ENCODE results near the gene PDP2.

PDP2 gene

DNA sequence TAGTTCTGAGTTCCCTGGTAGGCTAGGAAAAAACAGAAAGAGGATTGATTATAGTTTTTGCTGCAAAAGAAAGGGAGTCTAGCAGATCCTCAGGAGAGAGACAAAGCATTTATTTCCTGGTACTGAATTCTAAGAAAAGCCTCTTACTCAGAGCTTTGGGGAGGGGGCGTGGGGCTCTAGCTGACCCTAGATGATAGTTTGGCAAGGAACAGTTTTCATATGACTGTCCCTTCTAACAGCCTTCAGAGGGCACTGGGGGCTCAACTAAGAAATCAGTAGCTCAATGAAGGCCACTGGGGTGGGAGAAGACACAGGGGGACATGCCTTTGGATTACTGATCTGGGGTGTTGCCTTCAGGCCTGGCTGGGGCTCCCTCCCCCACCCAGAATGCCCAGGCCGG, 32.1 kb upstream of the PDP2 start:
- H3K4me1 Mint-ChIP-seq (ENCODE audit: low read depth): peaks cover 5% of the 10 kb centered on the region
- H3K4me3 Mint-ChIP-seq: no peak overlapping the region
- no peak overlapping the region for H3K27ac Mint-ChIP-seq
- no peaks in the 10 kb centered on the region for H3K36me3 Mint-ChIP-seq (ENCODE audit: low read depth)
- H3K27me3 Mint-ChIP-seq: peaks cover 35% of the 10 kb centered on the region
- H3K9me3 Mint-ChIP-seq: no peaks in the 10 kb centered on the region

- Mint-ChIP-seq H3K4me3 (no peak overlapping the region), H3K27ac (no peak overlapping the region), H3K27me3 (peaks cover 27% of the 10 kb centered on the region), H3K36me3 (ENCODE audit: low read depth) (no peaks in the 10 kb centered on the region), H3K4me1 (ENCODE audit: low read depth) (peaks cover under 1% of the 10 kb centered on the region), H3K9me3 (no peaks in the 10 kb centered on the region)
Measured at GRCh38 chr16:66849021-66849420, 31.3 kb upstream of the PDP2 start.

DNA sequence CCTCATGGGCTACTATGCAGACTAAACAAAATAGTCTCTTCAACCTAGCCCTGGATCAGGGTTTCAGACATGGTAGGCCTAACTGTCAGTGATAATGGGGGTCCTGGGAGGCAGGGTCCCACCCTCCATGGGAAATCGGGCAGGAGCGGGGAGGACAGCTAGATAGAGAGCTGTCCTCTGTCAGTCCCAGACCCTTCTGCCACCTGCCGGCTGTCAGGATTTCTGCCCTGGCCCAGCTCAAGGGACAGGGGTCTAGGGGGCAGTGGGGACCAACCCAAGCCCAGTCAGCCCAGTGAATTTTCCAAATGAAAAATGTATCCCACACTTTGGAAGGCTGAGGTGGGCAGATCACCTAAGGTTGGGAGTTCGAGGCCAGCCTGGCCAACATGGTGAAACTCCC, 30.8 kb upstream of the PDP2 start:
- Mint-ChIP-seq H3K4me1 (ENCODE audit: low read depth) (no peaks in the 10 kb centered on the region), H3K4me3 (no peak overlapping the region), H3K36me3 (ENCODE audit: low read depth) (no peaks in the 10 kb centered on the region)

GRCh38 chr16:66850115-66850815, 30.1 kb upstream of the PDP2 start:
- Mint-ChIP-seq H3K4me1 (ENCODE audit: low read depth) (no peaks in the 10 kb centered on the region), H3K4me3 (no peak overlapping the region), H3K9me3 (no peaks in the 10 kb centered on the region), H3K27ac (no peak overlapping the region), H3K27me3 (peaks cover 21% of the 10 kb centered on the region), H3K36me3 (ENCODE audit: low read depth) (no peaks in the 10 kb centered on the region)

More for the DNA sequence above, 30.8 kb upstream of the PDP2 start:
- H3K27ac Mint-ChIP-seq: no peak overlapping the region
- no peaks in the 10 kb centered on the region for H3K9me3 Mint-ChIP-seq
- H3K27me3 Mint-ChIP-seq: peaks cover 26% of the 10 kb centered on the region

GRCh38 chr16:66851166-66851964, 28.9 kb upstream of the PDP2 start:
- H3K9me3 Mint-ChIP-seq: no peaks in the 10 kb centered on the region
- no peak overlapping the region for H3K27ac Mint-ChIP-seq
- no peaks in the 10 kb centered on the region for H3K36me3 Mint-ChIP-seq (ENCODE audit: low read depth)
- H3K4me1 Mint-ChIP-seq (ENCODE audit: low read depth): no peaks in the 10 kb centered on the region
- no peak overlapping the region for H3K4me3 Mint-ChIP-seq
- H3K27me3 Mint-ChIP-seq: peaks cover 10% of the 10 kb centered on the region

- no peaks in the 10 kb centered on the region for H3K27me3 Mint-ChIP-seq
- no peaks in the 10 kb centered on the region for H3K9me3 Mint-ChIP-seq
- no peak overlapping the region for H3K27ac Mint-ChIP-seq
- H3K36me3 Mint-ChIP-seq (ENCODE audit: low read depth): no peaks in the 10 kb centered on the region
- H3K4me3 Mint-ChIP-seq: no peak overlapping the region
- no peaks in the 10 kb centered on the region for H3K4me1 Mint-ChIP-seq (ENCODE audit: low read depth)
Measured at GRCh38 chr16:66853261-66854139, 26.8 kb upstream of the PDP2 start.

- Mint-ChIP-seq H3K4me1 (ENCODE audit: low read depth) (no peaks in the 10 kb centered on the region), H3K9me3 (no peaks in the 10 kb centered on the region), H3K4me3 (no peak overlapping the region), H3K27ac (no peak overlapping the region), H3K36me3 (ENCODE audit: low read depth) (no peaks in the 10 kb centered on the region), H3K27me3 (no peaks in the 10 kb centered on the region)
Measured at GRCh38 chr16:66856184-66856730, 24.1 kb upstream of the PDP2 start.

DNA sequence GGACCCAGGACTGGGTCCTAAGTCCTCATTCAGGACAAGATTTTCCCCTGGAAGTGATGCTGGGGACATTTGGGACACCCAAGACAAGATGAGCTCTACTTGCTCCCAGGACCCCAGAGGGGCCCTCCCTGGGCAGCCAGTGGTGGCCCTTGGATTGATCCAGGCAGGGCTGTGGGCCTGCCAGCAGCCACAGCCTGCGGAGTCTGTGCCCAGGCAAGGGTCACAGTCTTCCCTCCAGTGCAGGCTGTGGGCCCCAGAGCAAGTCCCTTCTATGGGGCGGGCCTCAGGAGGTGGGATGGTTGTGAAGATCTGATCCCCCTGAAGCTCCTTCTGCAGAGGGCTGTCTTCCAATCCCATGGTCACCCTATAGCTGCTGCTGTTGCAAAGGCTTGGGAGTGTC, 23.5 kb upstream of the PDP2 start:
- Mint-ChIP-seq H3K27me3 (no peaks in the 10 kb centered on the region), H3K27ac (no peak overlapping the region), H3K36me3 (ENCODE audit: low read depth) (no peaks in the 10 kb centered on the region), H3K4me1 (ENCODE audit: low read depth) (no peaks in the 10 kb centered on the region), H3K4me3 (no peak overlapping the region), H3K9me3 (no peaks in the 10 kb centered on the region)

DNA sequence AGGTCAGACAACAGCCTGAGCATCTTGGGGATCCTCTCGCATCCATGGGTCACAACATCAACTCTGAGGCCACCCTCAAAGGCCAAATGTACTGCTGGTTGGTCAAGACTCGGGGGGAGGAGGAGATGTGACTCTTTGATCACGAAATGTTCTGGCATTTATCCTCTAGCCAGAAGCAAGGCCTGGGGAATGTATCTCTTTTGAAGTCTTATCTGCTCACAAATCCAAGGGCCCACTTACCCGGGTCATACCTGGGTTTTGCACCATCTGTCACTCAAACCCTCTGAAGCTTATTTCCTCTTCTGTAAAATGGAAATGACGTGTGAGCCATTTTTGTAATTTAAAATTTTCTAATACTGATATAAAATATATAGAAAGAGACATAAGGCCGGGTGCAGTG, 22.9 kb upstream of the PDP2 start:
- Mint-ChIP-seq H3K4me1 (ENCODE audit: low read depth) (no peaks in the 10 kb centered on the region), H3K27me3 (no peaks in the 10 kb centered on the region), H3K36me3 (ENCODE audit: low read depth) (no peaks in the 10 kb centered on the region), H3K9me3 (no peaks in the 10 kb centered on the region), H3K4me3 (no peak overlapping the region), H3K27ac (no peak overlapping the region)

DNA sequence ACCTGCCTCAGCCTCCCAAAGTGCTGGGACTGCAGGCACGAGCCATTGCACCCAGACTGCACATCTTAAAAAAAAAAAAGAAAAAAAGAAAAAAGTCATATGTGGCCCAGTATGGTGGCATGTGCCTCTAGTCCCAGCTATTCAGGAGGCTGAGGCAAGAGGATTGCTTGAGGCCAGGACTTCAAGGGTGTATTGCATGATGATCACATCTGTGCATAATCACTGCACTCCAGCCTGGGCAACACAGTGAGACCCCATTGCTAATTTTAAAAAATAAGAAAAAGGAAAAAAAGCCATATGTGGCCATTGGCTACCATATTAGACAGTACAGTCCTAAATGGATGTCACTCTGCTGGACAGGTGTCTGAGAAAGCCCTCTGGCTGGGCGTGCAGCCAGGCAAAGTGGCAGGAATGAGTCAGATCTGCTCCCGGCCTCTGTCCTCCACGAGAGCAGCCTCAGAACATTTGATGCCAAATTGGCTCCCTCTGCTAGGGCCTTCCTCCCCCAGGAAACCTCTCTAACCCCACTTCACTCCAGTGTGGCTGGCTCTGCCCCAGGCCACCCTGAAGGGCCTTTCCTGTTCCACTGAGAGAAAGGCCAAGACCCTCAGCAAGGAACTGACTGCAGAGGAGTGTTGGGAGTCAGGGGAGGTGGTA, 21.4 kb upstream of the PDP2 start:
- H3K4me3 Mint-ChIP-seq: no peak overlapping the region

GRCh38 chr16:66859397-66860068, 20.8 kb upstream of the PDP2 start:
- no peaks in the 10 kb centered on the region for H3K9me3 Mint-ChIP-seq
- no peak overlapping the region for H3K27ac Mint-ChIP-seq
- no peak overlapping the region for H3K4me3 Mint-ChIP-seq

More for the DNA sequence above, 21.4 kb upstream of the PDP2 start:
- Mint-ChIP-seq H3K36me3 (ENCODE audit: low read depth) (no peaks in the 10 kb centered on the region), H3K27me3 (no peaks in the 10 kb centered on the region), H3K27ac (no peak overlapping the region), H3K9me3 (no peaks in the 10 kb centered on the region), H3K4me1 (ENCODE audit: low read depth) (no peaks in the 10 kb centered on the region)

GRCh38 chr16:66862023-66862520, 18.2 kb upstream of the PDP2 start:
- H3K9me3 Mint-ChIP-seq: no peaks in the 10 kb centered on the region
- H3K27me3 Mint-ChIP-seq: no peaks in the 10 kb centered on the region
- no peak overlapping the region for H3K27ac Mint-ChIP-seq
- H3K4me3 Mint-ChIP-seq: no peak overlapping the region
- no peaks in the 10 kb centered on the region for H3K4me1 Mint-ChIP-seq (ENCODE audit: low read depth)
- no peaks in the 10 kb centered on the region for H3K36me3 Mint-ChIP-seq (ENCODE audit: low read depth)

More at GRCh38 chr16:66859397-66860068, 20.8 kb upstream of the PDP2 start:
- Mint-ChIP-seq H3K36me3 (ENCODE audit: low read depth) (no peaks in the 10 kb centered on the region), H3K4me1 (ENCODE audit: low read depth) (no peaks in the 10 kb centered on the region), H3K27me3 (no peaks in the 10 kb centered on the region)

DNA sequence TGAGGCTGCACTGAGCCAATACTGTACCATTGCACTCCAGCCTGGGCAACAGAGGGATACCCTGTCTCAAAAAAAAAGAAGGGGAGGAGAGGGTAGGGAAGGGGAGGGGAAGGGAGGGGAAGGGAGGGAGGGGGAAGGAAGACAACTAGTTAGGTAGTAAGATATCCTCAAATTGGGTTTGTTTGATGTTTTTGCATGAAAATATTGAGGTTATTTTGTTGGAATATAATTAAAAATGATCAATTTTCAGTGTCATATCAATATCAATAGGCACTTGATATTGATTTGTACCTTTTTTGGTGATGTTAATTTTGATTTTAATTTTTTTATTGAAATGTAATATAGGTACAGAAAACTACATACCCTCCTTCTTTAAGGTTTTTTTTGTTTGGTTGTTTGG, 16.6 kb upstream of the PDP2 start:
- Mint-ChIP-seq H3K27ac (no peak overlapping the region), H3K36me3 (ENCODE audit: low read depth) (no peaks in the 10 kb centered on the region)

GRCh38 chr16:66869424-66869823, 10.9 kb upstream of the PDP2 start:
- no peak overlapping the region for H3K4me3 Mint-ChIP-seq
- H3K27me3 Mint-ChIP-seq: no peaks in the 10 kb centered on the region
- peaks cover 27% of the 10 kb centered on the region for H3K4me1 Mint-ChIP-seq (ENCODE audit: low read depth)
- no peak overlapping the region for H3K27ac Mint-ChIP-seq
- H3K9me3 Mint-ChIP-seq: no peaks in the 10 kb centered on the region
- H3K36me3 Mint-ChIP-seq (ENCODE audit: low read depth): no peaks in the 10 kb centered on the region

More for the DNA sequence above, 16.6 kb upstream of the PDP2 start:
- H3K4me3 Mint-ChIP-seq: no peak overlapping the region
- no peaks in the 10 kb centered on the region for H3K27me3 Mint-ChIP-seq
- H3K4me1 Mint-ChIP-seq (ENCODE audit: low read depth): peaks cover 5% of the 10 kb centered on the region
- no peaks in the 10 kb centered on the region for H3K9me3 Mint-ChIP-seq
